Measurements from ENCODE around the gene MPZL1. TPM values are rescaled to one million over a fixed set of nuclear protein-coding genes. Genes with fewer than 3 reads are reported as not detected.

The MPZL1 gene
- total RNA-seq, 1 experiment from 2014 or later: 71.7 TPM

DNA sequence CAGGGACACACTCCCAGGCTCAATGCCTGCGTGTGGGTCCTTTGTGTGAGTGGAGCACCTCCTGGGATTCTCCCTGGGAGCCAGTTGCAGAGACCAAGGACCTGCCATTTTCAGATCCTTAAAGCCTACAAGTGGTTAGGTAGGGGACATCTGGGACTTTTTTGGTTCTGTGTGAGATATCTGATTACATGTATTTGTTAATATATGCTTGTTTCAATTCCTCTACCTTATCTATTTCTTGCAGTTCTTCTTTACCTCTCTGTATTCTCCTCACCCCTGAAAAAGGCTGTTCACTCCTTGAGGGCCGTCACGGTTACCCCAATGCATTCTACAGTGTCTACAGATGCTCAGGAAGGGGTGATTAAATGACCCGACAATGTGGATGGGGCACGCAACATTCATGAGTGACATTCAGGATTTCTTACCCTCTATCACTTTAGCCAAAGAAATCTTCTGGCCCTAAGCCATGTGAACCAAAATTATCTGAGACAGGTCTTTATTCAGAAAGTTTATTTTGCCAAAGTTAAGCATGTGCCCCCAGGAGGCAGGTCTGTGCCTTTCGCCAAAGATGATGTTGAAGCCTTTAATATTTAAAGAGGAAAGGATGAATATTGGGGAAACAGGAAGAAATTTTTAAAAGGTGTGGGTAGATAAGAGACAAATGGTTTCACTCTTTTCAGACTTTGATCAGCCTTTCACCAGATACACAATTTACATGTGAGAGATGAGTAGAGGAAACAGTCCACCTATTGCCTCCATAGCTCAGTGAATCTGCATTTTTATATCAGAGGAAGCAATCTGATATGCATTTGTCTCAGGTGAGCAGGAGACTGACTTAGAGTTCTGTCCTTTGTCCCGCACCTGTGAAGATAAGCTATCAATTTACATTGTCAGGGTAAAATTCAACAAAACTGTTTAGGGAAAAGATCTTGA is 44.6 kb upstream of the MPZL1 start:
- no peak for ATAC-seq
- CTCF ChIA-PET: interaction anchor here (2.5 kb wide), 1 partner anchor 10 kb away, joined by 14 read pairs; no protein-coding TSS in a partner anchor
- TF ChIP-seq ZNF671 (CRISPR knock-in tag; IDR thresholded peaks at IDR 0.05) (no peak), CREM (CRISPR knock-in tag; IDR thresholded peaks at IDR 0.05) (no peak), SMAD4 (CRISPR knock-in tag; IDR thresholded peaks at IDR 0.05) (no peak), NR3C1 (CRISPR knock-in tag; conservative IDR thresholded peaks at IDR 0.05; ENCODE audit: low read depth) (no peak), IRF1 (CRISPR knock-in tag; IDR thresholded peaks at IDR 0.05) (no peak), ZNF263 (CRISPR knock-in tag; IDR thresholded peaks at IDR 0.05; ENCODE audit: low read depth) (no peak), NR1H2 (CRISPR knock-in tag; IDR thresholded peaks at IDR 0.05) (no peak), RORB (CRISPR knock-in tag; IDR thresholded peaks at IDR 0.05) (no peak), EMX1 (CRISPR knock-in tag; IDR thresholded peaks at IDR 0.05) (no peak), NFATC4 (CRISPR knock-in tag; IDR thresholded peaks at IDR 0.05) (no peak), STAT6 (CRISPR knock-in tag; conservative IDR thresholded peaks at IDR 0.05; ENCODE audit: low read depth) (no peak)
- TF ChIP-seq, protein P1, sequence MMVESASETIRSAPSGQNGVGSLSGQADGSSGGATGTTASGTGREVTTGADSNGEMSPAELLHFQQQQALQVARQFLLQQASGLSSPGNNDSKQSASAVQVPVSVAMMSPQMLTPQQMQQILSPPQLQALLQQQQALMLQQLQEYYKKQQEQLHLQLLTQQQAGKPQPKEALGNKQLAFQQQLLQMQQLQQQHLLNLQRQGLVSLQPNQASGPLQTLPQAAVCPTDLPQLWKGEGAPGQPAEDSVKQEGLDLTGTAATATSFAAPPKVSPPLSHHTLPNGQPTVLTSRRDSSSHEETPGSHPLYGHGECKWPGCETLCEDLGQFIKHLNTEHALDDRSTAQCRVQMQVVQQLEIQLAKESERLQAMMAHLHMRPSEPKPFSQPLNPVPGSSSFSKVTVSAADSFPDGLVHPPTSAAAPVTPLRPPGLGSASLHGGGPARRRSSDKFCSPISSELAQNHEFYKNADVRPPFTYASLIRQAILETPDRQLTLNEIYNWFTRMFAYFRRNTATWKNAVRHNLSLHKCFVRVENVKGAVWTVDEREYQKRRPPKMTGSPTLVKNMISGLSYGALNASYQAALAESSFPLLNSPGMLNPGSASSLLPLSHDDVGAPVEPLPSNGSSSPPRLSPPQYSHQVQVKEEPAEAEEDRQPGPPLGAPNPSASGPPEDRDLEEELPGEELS (CRISPR knock-in tag; IDR thresholded peaks at IDR 0.05): no peak
- TF ChIP-seq, protein P2, sequence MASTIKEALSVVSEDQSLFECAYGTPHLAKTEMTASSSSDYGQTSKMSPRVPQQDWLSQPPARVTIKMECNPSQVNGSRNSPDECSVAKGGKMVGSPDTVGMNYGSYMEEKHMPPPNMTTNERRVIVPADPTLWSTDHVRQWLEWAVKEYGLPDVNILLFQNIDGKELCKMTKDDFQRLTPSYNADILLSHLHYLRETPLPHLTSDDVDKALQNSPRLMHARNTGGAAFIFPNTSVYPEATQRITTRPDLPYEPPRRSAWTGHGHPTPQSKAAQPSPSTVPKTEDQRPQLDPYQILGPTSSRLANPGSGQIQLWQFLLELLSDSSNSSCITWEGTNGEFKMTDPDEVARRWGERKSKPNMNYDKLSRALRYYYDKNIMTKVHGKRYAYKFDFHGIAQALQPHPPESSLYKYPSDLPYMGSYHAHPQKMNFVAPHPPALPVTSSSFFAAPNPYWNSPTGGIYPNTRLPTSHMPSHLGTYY (CRISPR knock-in tag; IDR thresholded peaks at IDR 0.05): no peak
- TF ChIP-seq, protein P3, sequence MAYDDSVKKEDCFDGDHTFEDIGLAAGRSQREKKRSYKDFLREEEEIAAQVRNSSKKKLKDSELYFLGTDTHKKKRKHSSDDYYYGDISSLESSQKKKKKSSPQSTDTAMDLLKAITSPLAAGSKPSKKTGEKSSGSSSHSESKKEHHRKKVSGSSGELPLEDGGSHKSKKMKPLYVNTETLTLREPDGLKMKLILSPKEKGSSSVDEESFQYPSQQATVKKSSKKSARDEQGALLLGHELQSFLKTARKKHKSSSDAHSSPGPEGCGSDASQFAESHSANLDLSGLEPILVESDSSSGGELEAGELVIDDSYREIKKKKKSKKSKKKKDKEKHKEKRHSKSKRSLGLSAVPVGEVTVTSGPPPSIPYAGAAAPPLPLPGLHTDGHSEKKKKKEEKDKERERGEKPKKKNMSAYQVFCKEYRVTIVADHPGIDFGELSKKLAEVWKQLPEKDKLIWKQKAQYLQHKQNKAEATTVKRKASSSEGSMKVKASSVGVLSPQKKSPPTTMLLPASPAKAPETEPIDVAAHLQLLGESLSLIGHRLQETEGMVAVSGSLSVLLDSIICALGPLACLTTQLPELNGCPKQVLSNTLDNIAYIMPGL (CRISPR knock-in tag; IDR thresholded peaks at IDR 0.05): no peak
- Mint-ChIP-seq H3K27me3 (ENCODE audit: low read depth) (no peaks in the 10 kb centered on the region), H3K4me1 (no peaks in the 10 kb centered on the region; the same call in none of the 2 replicates), H3K4me3 (no peak overlapping the region), H3K9me3 (no peaks in the 10 kb centered on the region), H3K27ac (no peak overlapping the region), H3K36me3 (no peaks in the 10 kb centered on the region)
- POLR2A ChIA-PET: interaction anchor here (1.0 kb wide), 1 partner anchor 14 kb away, joined by 4 read pairs; no protein-coding TSS in a partner anchor
- no peak for DNase-seq (ENCODE audit: low spot score)

DNA sequence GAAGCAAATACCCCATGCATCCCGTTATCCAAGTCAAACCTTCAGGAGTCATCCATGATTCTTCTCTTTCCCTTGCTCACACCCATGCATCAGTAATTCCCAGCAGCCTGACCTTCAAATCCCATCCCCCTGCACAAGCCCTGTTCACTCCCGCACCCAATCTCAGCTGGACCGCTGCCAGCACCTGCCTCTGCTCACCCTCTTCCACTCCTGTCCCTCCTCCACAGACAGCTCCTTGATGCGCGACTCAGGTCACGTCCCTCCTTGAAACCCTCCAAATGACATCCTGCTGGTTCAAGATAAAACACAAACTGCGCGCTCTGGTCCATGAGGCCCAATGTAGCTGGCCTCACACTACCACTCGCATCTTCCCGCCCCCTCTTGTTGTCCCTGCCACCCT is 43.4 kb upstream of the MPZL1 start:
- POLR2A ChIA-PET: no interaction called here
- no peaks in the 10 kb centered on the region for H3K9me3 Mint-ChIP-seq
- no peaks in the 10 kb centered on the region for H3K27me3 Mint-ChIP-seq (ENCODE audit: low read depth)
- no peaks in the 10 kb centered on the region for H3K36me3 Mint-ChIP-seq
- no peak for DNase-seq (ENCODE audit: low spot score)
- H3K27ac Mint-ChIP-seq: no peak overlapping the region
- no peak overlapping the region for H3K4me3 Mint-ChIP-seq
- ATAC-seq: no peak
- peaks cover 2% of the 10 kb centered on the region for H3K4me1 Mint-ChIP-seq
- CTCF ChIA-PET: interaction anchor here (2.5 kb wide), 1 partner anchor 9 kb away, joined by 14 read pairs; no protein-coding TSS in a partner anchor
- TF ChIP-seq CREM (CRISPR knock-in tag; IDR thresholded peaks at IDR 0.05): no peak
- TF ChIP-seq, protein P4, sequence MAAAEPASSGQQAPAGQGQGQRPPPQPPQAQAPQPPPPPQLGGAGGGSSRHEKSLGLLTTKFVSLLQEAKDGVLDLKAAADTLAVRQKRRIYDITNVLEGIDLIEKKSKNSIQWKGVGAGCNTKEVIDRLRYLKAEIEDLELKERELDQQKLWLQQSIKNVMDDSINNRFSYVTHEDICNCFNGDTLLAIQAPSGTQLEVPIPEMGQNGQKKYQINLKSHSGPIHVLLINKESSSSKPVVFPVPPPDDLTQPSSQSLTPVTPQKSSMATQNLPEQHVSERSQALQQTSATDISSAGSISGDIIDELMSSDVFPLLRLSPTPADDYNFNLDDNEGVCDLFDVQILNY (CRISPR knock-in tag; IDR thresholded peaks at IDR 0.05): no peak
- no peak for TF ChIP-seq ATF1 (CRISPR knock-in tag; IDR thresholded peaks at IDR 0.05)
- TF ChIP-seq ZNF423 (CRISPR knock-in tag; IDR thresholded peaks at IDR 0.05): no peak
- TF ChIP-seq PREB (CRISPR knock-in tag; IDR thresholded peaks at IDR 0.05; ENCODE audit: borderline replicate concordance): no peak
- TF ChIP-seq GTF2I (CRISPR knock-in tag; conservative IDR thresholded peaks at IDR 0.05): no peak
- TF ChIP-seq SOX15 (CRISPR knock-in tag; IDR thresholded peaks at IDR 0.05): no peak
- TF ChIP-seq CDX4 (CRISPR knock-in tag; IDR thresholded peaks at IDR 0.05; ENCODE audit: borderline replicate concordance): no peak
- no peak for TF ChIP-seq ESRRA (CRISPR knock-in tag; IDR thresholded peaks at IDR 0.05; ENCODE audit: borderline replicate concordance)
- no peak for TF ChIP-seq OVOL2 (CRISPR knock-in tag; IDR thresholded peaks at IDR 0.05; ENCODE audit: borderline replicate concordance)

Measured in WTC11 (cell line).